Heart left ventricle (tissue), 13 donors: Measurements from ENCODE around the gene TSEN54.

Source experiments
- POLR2A ChIP-seq, 2 donors: fragments of 450-650 bp; IDR thresholded peaks; one replicate each; pipeline ENCODE4 v1.6.1; 2017; ENCODE audit warnings: antibody characterized with exemption in 2 of 2, mild to moderate bottlenecking in 2 of 2, moderate library complexity in 2 of 2
- TF ChIP-seq, protein P1 (sequence below), 12 donors: fragments of 200-600 bp; sonication (generic) in 4 of 12; IDR thresholded peaks; one replicate each; pipeline versions ENCODE4 v1.5.0 to v1.8.0; 2018 to 2022; ENCODE audit warnings: antibody characterized with exemption in 12 of 12, mild to moderate bottlenecking in 5 of 12
- donor health status: ischemic (EF 13 %, LVEDD 7.1; RV severe dilation, severe dysfunction).
- donor health status: DM: no; HTN: yes; CAD: no.
- donor health status: DM: no; HTN: no; CAD: no.
- donor health status: ischemic (EF 25% LVEDD 6.9; RV normal size, moderate dysfunction).
- donor health status: ischemic (EF 25% LVEDD 5.7; RV mildly dilated, moderate dysfunction).
- donor health status: ischemic (EF 35%, LVEDD 5.7; RV mildly dilated, moderate dysfunction).
- donor health status: nonischemic (EF 11% LVEDD 7.7; RV severe dilation, severe dysfunction).
- donor health status: DM: yes; HTN: yes; CAD: no.
- donor health status: PGD.
- donor health status: ischemic (EF 29% LVEDD 5.4; RV normal size, mild dysfunction).
- donor health status: nonischemic (EF 23%, LVEDD 6.1; RV moderate dilation, normal function).

DNA sequence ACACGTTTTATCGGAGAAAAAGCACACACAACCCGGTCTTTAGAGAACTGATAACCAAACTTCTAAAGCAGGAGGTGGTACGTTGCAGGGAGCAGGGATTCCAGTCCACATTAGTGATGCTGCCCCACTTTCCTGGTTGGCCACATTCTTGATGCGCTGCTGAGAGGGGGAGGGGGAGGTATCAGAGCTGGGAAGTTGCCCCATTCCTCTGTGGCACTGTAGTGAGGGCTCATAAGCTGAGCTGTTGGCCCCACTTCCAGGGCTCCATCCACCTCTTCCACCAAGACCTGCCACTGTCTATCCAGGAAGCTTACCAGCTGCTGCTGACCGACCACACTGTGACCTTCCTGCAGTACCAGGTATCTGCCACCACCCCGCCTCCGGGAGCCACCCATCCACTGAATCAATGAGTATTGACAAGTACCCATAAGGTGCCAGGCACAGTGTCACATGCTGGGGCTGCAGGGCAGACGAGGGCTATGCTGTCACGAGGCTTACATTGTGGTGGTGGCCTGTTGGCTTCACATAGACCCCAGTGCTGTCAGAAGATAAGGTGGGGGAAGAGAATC, 1.1 kb downstream of the TSEN54 start:
- TF ChIP-seq, protein P1, sequence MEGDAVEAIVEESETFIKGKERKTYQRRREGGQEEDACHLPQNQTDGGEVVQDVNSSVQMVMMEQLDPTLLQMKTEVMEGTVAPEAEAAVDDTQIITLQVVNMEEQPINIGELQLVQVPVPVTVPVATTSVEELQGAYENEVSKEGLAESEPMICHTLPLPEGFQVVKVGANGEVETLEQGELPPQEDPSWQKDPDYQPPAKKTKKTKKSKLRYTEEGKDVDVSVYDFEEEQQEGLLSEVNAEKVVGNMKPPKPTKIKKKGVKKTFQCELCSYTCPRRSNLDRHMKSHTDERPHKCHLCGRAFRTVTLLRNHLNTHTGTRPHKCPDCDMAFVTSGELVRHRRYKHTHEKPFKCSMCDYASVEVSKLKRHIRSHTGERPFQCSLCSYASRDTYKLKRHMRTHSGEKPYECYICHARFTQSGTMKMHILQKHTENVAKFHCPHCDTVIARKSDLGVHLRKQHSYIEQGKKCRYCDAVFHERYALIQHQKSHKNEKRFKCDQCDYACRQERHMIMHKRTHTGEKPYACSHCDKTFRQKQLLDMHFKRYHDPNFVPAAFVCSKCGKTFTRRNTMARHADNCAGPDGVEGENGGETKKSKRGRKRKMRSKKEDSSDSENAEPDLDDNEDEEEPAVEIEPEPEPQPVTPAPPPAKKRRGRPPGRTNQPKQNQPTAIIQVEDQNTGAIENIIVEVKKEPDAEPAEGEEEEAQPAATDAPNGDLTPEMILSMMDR (IDR thresholded peaks at IDR 0.05) = no peak
- no peak for TF ChIP-seq POLR2A (IDR thresholded peaks at IDR 0.05)
